K562 (cell line): Measurements from ENCODE around the gene PTCH1.

Source experiments
- ARHGAP35 ChIP-seq: fragments of 450-650 bp; IDR thresholded peaks from 2 replicates; pipeline ENCODE4 v1.6.1; 2018; ENCODE audit not compliant: partially characterized antibody
- ARID2 ChIP-seq: fragments of 450-650 bp; IDR thresholded peaks from 2 replicates; pipeline ENCODE4 v1.6.1; 2017; ENCODE audit warnings: antibody characterized with exemption, mild to moderate bottlenecking
- CTCF ChIP-seq, 3 experiments: IDR thresholded peaks in 2 of 3; conservative IDR thresholded peaks in 1 of 3; 2 replicates each; pipeline ENCODE4 v1.5.1; 2011 to 2012; ENCODE audit warnings: low read length in 3 of 3, mild to moderate bottlenecking in 3 of 3, control low read depth in 2 of 3, improper control_type of control experiment in 1 of 3, inconsistent platforms in 1 of 3, low read depth in 1 of 3, mixed read lengths in 1 of 3, moderate library complexity in 1 of 3; ENCODE audit not compliant: insufficient read depth in 2 of 3
- MAFF ChIP-seq: IDR thresholded peaks from 2 replicates; pipeline ENCODE4 v1.6.1; 2012; ENCODE audit warnings: low read length, improper control_type of control experiment
- NONO ChIP-seq, 2 experiments: fragments of 200-400 bp in 1 of 2; fragments of 450-650 bp in 1 of 2; formaldehyde crosslinking in 1 of 2; IDR thresholded peaks; 2 replicates each; pipeline ENCODE4 v1.6.1; 2017; ENCODE audit warnings: low read depth in 2 of 2, mild to moderate bottlenecking in 2 of 2, moderate library complexity in 2 of 2, low read length in 1 of 2
- POLR2G ChIP-seq: fragments of 200-400 bp; formaldehyde crosslinking; IDR thresholded peaks from 2 replicates; pipeline ENCODE4 v1.6.1; 2017; ENCODE audit warnings: low read depth, mild to moderate bottlenecking, antibody characterized with exemption, low read length, moderate library complexity
- RNF2 ChIP-seq: sonication (generic); IDR thresholded peaks from 2 replicates; pipeline ENCODE4 v1.6.1; 2016
- SRSF1 ChIP-seq: fragments of 200-400 bp; formaldehyde crosslinking; IDR thresholded peaks from 2 replicates; pipeline ENCODE4 v1.6.1; 2017; ENCODE audit warnings: mild to moderate bottlenecking, low read depth, low read length, moderate library complexity
- ZFP1 ChIP-seq: fragments of 450-650 bp; formaldehyde crosslinking; IDR thresholded peaks from 2 replicates; pipeline ENCODE4 v1.4.0; 2020; ENCODE audit warnings: mild to moderate bottlenecking, mixed read lengths
- ZFP30 ChIP-seq: fragments of 250-450 bp; sonication (Bioruptor Pico); IDR thresholded peaks from 2 replicates; pipeline ENCODE4 v1.8.0; 2022; ENCODE audit warnings: moderate library complexity, mild to moderate bottlenecking, inconsistent platforms, borderline replicate concordance
- ZNF639 ChIP-seq, 2 experiments: fragments of 200-800 bp in 1 of 2; sonication (Bioruptor generic) in 1 of 2; sonication (generic) in 1 of 2; formaldehyde crosslinking in 1 of 2; IDR thresholded peaks in 1 of 2; conservative IDR thresholded peaks in 1 of 2; 2 replicates each; pipeline versions ENCODE4 v1.5.0 to v1.6.1; 2016 to 2020; ENCODE audit warnings: missing compliant biosample characterization in 1 of 2, missing genetic modification characterization in 1 of 2, missing genetic modification reagents in 1 of 2
- TF ChIP-seq, protein P1 (sequence below), 2 experiments: fragments of 450-650 bp; formaldehyde crosslinking in 1 of 2; IDR thresholded peaks; 2 replicates each; pipeline versions ENCODE4 v1.4.0 to v1.6.1; 2014 to 2020; ENCODE audit warnings: mild to moderate bottlenecking in 2 of 2, borderline replicate concordance in 1 of 2, low read depth in 1 of 2
- TF ChIP-seq, protein P2 (sequence below): fragments of 250-450 bp; sonication (Bioruptor Pico); IDR thresholded peaks from 2 replicates; pipeline ENCODE4 v1.4.0; 2020; ENCODE audit warnings: mild to moderate bottlenecking, moderate library complexity
- TF ChIP-seq, protein P3 (sequence below): fragments of 450-650 bp; formaldehyde crosslinking; IDR thresholded peaks from 2 replicates; pipeline ENCODE4 v1.4.0; 2022; ENCODE audit warnings: missing genetic modification characterization

DNA sequence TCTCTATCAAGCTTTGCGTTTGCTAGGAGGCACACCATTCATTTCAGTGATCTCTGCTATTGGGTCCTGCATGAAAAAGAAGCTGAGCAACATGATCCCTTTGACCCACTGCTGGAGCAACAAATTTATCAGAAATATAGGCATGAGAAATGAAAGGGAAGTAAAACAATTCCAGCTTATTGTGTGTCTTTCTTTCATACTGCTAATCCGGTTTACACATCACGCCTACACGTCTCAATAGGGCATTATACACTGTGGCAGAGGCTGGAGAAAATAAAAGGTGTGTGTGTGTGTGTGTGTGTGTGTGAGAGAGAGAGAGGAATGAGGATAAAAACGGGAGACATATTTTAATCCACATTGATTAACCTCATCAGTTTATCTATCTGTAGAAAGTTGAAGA is 2.4 kb downstream of the PTCH1 start:
- TF ChIP-seq ZNF639 (CRISPR knock-in tag; conservative IDR thresholded peaks at IDR 0.05 in 1 of 2, IDR thresholded peaks at IDR 0.05 in 1 of 2) (no peak), NONO (IDR thresholded peaks at IDR 0.05; ENCODE audit: low read depth in 2 of 2, low read length in 1 of 2) (no peak), SRSF1 (no peak), MAFF (no peak), CTCF (IDR thresholded peaks at IDR 0.05 in 2 of 3, conservative IDR thresholded peaks at IDR 0.05 in 1 of 3; ENCODE audit: insufficient read depth in 2 of 3, low read depth in 1 of 3, low read length in 3 of 3) (no peak), RNF2 (no peak), ZFP30 (CRISPR knock-in tag) (no peak), ARID2 (no peak), ARHGAP35 (no peak), POLR2G (no peak), ZFP1 (CRISPR knock-in tag) (no peak)
- TF ChIP-seq, protein P1, sequence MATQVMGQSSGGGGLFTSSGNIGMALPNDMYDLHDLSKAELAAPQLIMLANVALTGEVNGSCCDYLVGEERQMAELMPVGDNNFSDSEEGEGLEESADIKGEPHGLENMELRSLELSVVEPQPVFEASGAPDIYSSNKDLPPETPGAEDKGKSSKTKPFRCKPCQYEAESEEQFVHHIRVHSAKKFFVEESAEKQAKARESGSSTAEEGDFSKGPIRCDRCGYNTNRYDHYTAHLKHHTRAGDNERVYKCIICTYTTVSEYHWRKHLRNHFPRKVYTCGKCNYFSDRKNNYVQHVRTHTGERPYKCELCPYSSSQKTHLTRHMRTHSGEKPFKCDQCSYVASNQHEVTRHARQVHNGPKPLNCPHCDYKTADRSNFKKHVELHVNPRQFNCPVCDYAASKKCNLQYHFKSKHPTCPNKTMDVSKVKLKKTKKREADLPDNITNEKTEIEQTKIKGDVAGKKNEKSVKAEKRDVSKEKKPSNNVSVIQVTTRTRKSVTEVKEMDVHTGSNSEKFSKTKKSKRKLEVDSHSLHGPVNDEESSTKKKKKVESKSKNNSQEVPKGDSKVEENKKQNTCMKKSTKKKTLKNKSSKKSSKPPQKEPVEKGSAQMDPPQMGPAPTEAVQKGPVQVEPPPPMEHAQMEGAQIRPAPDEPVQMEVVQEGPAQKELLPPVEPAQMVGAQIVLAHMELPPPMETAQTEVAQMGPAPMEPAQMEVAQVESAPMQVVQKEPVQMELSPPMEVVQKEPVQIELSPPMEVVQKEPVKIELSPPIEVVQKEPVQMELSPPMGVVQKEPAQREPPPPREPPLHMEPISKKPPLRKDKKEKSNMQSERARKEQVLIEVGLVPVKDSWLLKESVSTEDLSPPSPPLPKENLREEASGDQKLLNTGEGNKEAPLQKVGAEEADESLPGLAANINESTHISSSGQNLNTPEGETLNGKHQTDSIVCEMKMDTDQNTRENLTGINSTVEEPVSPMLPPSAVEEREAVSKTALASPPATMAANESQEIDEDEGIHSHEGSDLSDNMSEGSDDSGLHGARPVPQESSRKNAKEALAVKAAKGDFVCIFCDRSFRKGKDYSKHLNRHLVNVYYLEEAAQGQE (IDR thresholded peaks at IDR 0.05; ENCODE audit: borderline replicate concordance), result no peak
- TF ChIP-seq, protein P1 (CRISPR knock-in tag; IDR thresholded peaks at IDR 0.05; ENCODE audit: low read depth), result no peak
- TF ChIP-seq, protein P2, sequence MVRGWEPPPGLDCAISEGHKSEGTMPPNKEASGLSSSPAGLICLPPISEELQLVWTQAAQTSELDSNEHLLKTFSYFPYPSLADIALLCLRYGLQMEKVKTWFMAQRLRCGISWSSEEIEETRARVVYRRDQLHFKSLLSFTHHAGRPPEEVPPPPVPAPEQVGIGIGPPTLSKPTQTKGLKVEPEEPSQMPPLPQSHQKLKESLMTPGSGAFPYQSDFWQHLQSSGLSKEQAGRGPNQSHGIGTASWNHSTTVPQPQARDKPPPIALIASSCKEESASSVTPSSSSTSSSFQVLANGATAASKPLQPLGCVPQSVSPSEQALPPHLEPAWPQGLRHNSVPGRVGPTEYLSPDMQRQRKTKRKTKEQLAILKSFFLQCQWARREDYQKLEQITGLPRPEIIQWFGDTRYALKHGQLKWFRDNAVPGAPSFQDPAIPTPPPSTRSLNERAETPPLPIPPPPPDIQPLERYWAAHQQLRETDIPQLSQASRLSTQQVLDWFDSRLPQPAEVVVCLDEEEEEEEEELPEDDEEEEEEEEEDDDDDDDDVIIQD (CRISPR knock-in tag), result no peak
- TF ChIP-seq, protein P3, sequence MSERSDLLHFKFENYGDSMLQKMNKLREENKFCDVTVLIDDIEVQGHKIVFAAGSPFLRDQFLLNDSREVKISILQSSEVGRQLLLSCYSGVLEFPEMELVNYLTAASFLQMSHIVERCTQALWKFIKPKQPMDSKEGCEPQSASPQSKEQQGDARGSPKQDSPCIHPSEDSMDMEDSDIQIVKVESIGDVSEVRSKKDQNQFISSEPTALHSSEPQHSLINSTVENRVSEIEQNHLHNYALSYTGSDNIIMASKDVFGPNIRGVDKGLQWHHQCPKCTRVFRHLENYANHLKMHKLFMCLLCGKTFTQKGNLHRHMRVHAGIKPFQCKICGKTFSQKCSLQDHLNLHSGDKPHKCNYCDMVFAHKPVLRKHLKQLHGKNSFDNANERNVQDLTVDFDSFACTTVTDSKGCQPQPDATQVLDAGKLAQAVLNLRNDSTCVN, result no peak
